ENCODE results near the gene STX16.
A peak's percentile ranks its signal among the peaks of the same experiment; 100 is the strongest.

Gene STX16

GRCh38 chr20:58650776-58651558 lies at the start of gene STX16:
Gene STX16, plus strand, starts transcription at chr20:58651283. Its CDS starts 724 bp downstream, at chr20:58652007.
- peak; percentile 99 for DNase-seq (ENCODE audit: low spot score)

GRCh38 chr20:58602124-58602523 lies 49.0 kb upstream of the STX16 start:
- DNase-seq (ENCODE audit: low spot score): no peak

GRCh38 chr20:58603721-58604120 lies 47.4 kb upstream of the STX16 start:
- DNase-seq (ENCODE audit: low spot score): no peak

GRCh38 chr20:58604128-58604881 lies 46.8 kb upstream of the STX16 start:
- peak; percentile 22 for DNase-seq (ENCODE audit: low spot score)

GRCh38 chr20:58605292-58606065 lies 45.6 kb upstream of the STX16 start:
- no peak for DNase-seq (ENCODE audit: low spot score)

- no peak for DNase-seq (ENCODE audit: low spot score)
Observed at GRCh38 chr20:58606184-58606583, 44.9 kb upstream of the STX16 start.

GRCh38 chr20:58608096-58608840 lies 42.8 kb upstream of the STX16 start:
- no peak for DNase-seq (ENCODE audit: low spot score)

GRCh38 chr20:58609026-58609425 lies 42.1 kb upstream of the STX16 start:
- no peak for DNase-seq (ENCODE audit: low spot score)

GRCh38 chr20:58610071-58610800 lies 40.8 kb upstream of the STX16 start:
- DNase-seq (ENCODE audit: low spot score): no peak

GRCh38 chr20:58610811-58611210 lies 40.3 kb upstream of the STX16 start:
- DNase-seq (ENCODE audit: low spot score): no peak

GRCh38 chr20:58611236-58612030 lies 39.6 kb upstream of the STX16 start:
- no peak for DNase-seq (ENCODE audit: low spot score)

- no peak for DNase-seq (ENCODE audit: low spot score)
Observed at GRCh38 chr20:58612121-58612691, 38.9 kb upstream of the STX16 start.

GRCh38 chr20:58613061-58613854 lies 37.8 kb upstream of the STX16 start:
- DNase-seq (ENCODE audit: low spot score): no peak

- DNase-seq (ENCODE audit: low spot score): no peak
Observed at GRCh38 chr20:58614366-58614765, 36.7 kb upstream of the STX16 start.

GRCh38 chr20:58614984-58615760 lies 35.9 kb upstream of the STX16 start:
- no peak for DNase-seq (ENCODE audit: low spot score)

- no peak for DNase-seq (ENCODE audit: low spot score)
Observed at GRCh38 chr20:58616411-58616810, 34.7 kb upstream of the STX16 start.

- DNase-seq (ENCODE audit: low spot score): no peak
Observed at GRCh38 chr20:58617158-58617557, 33.9 kb upstream of the STX16 start.

GRCh38 chr20:58618351-58619076 lies 32.6 kb upstream of the STX16 start:
- DNase-seq (ENCODE audit: low spot score): no peak
